HEK293T (cell line): ENCODE measurements around the gene ANKH.

ENCODE experiments used
- CTCF ChIA-PET: fragments of 350-600 bp; formaldehyde crosslinking; extraction: SDS; loops from one replicate; lab custom pipeline; 2021; ENCODE audit warnings: antibody characterized with exemption, inconsistent platforms; lab: Yijun Ruan, JAX
- POLR2A ChIA-PET: fragments of 350-600 bp; formaldehyde crosslinking; extraction: SDS; loops from one replicate; lab custom pipeline; 2020; ENCODE audit warnings: antibody characterized with exemption, inconsistent platforms; lab: Yijun Ruan, JAX
- DNase-seq: peaks from one replicate; pipeline ENCODE4 v3.0.0; 2012; ENCODE audit warnings: mixed read lengths; ENCODE audit errors: extremely low spot score
- ARNT ChIP-seq: fragments of 450-650 bp; IDR thresholded peaks from 2 replicates; pipeline ENCODE4 v1.6.1; 2017; ENCODE audit warnings: mild to moderate bottlenecking
- BHLHE40 ChIP-seq: fragments of 450-650 bp; IDR thresholded peaks from 2 replicates; pipeline ENCODE4 v1.6.1; 2016; ENCODE audit warnings: mild to moderate bottlenecking, moderate library complexity, borderline replicate concordance
- CTBP1 ChIP-seq: fragments of 450-650 bp; IDR thresholded peaks from 2 replicates; pipeline ENCODE4 v1.6.1; 2016; ENCODE audit warnings: borderline replicate concordance
- ELF4 ChIP-seq: fragments of 450-650 bp; IDR thresholded peaks from 2 replicates; pipeline ENCODE4 v1.6.1; 2017; ENCODE audit warnings: antibody characterized with exemption
- FOXA1 ChIP-seq: fragments of 450-650 bp; IDR thresholded peaks from 2 replicates; pipeline ENCODE4 v1.6.1; 2016; ENCODE audit warnings: mild to moderate bottlenecking
- FOXK2 ChIP-seq: fragments of 450-650 bp; IDR thresholded peaks from 2 replicates; pipeline ENCODE4 v1.6.1; 2016; ENCODE audit warnings: mild to moderate bottlenecking
- FOXM1 ChIP-seq: fragments of 450-650 bp; IDR thresholded peaks from 2 replicates; pipeline ENCODE4 v1.6.1; 2017; ENCODE audit warnings: mild to moderate bottlenecking, borderline replicate concordance
- HDGF ChIP-seq: fragments of 450-650 bp; IDR thresholded peaks from 2 replicates; pipeline ENCODE4 v1.6.1; 2017; ENCODE audit warnings: antibody characterized with exemption, borderline replicate concordance
- L3MBTL2 ChIP-seq: fragments of 450-650 bp; conservative IDR thresholded peaks from 2 replicates; pipeline ENCODE4 v1.6.1; 2016; ENCODE audit warnings: mild to moderate bottlenecking
- LEF1 ChIP-seq: fragments of 450-650 bp; IDR thresholded peaks from 2 replicates; pipeline ENCODE4 v1.6.1; 2017; ENCODE audit warnings: mild to moderate bottlenecking, borderline replicate concordance
- NFRKB ChIP-seq: fragments of 450-650 bp; IDR thresholded peaks from 2 replicates; pipeline ENCODE4 v1.6.1; 2016; ENCODE audit warnings: mild to moderate bottlenecking, moderate library complexity
- SP1 ChIP-seq: fragments of 450-650 bp; IDR thresholded peaks from 2 replicates; pipeline ENCODE4 v1.6.1; 2017
- SUZ12 ChIP-seq: fragments of 450-650 bp; IDR thresholded peaks from 2 replicates; pipeline ENCODE4 v1.6.1; 2016; ENCODE audit warnings: mild to moderate bottlenecking
- TARDBP ChIP-seq: fragments of 450-650 bp; IDR thresholded peaks from 2 replicates; pipeline ENCODE4 v1.6.1; 2016
- ZNF384 ChIP-seq: fragments of 450-650 bp; IDR thresholded peaks from 2 replicates; pipeline ENCODE4 v1.6.1; 2016
- TF ChIP-seq, protein P1 (sequence below): fragments of 450-650 bp; IDR thresholded peaks from 2 replicates; pipeline ENCODE4 v1.6.1; 2016

Gene ANKH

DNA sequence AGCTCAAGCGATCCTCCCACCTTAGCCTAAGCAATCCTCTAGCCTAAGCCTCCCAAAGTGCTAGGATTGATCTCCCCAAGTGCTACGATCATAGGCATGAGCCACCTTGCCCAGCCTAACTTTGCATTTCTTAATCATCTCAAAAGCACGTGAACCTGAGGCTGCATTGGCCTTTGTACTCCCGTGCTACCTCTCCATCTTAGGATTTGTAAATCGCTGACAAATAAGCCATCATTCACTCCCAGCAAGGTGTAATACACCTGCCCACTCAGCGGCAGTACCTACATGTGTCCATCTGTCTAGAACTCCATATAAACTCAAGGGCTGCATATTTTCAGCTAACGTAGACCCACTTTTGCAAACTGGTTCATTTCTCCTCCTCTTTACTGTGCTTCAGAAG, 2.8 kb downstream of the ANKH start:
- no peak for DNase-seq
- POLR2A ChIA-PET, result no interaction called here
- CTCF ChIA-PET, result no interaction called here
- TF ChIP-seq, protein P1, sequence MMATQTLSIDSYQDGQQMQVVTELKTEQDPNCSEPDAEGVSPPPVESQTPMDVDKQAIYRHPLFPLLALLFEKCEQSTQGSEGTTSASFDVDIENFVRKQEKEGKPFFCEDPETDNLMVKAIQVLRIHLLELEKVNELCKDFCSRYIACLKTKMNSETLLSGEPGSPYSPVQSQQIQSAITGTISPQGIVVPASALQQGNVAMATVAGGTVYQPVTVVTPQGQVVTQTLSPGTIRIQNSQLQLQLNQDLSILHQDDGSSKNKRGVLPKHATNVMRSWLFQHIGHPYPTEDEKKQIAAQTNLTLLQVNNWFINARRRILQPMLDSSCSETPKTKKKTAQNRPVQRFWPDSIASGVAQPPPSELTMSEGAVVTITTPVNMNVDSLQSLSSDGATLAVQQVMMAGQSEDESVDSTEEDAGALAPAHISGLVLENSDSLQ, result no peak
- no peak for TF ChIP-seq BHLHE40
- TF ChIP-seq SP1, result no peak
- TF ChIP-seq HDGF, result no peak
- TF ChIP-seq LEF1, result no peak
- TF ChIP-seq SUZ12, result no peak
- no peak for TF ChIP-seq FOXM1
- TF ChIP-seq NFRKB, result no peak
- no peak for TF ChIP-seq ZNF384
- no peak for TF ChIP-seq FOXA1
- no peak for TF ChIP-seq FOXK2
- TF ChIP-seq ELF4, result no peak
- TF ChIP-seq CTBP1, result no peak
- no peak for TF ChIP-seq L3MBTL2
- TF ChIP-seq ARNT, result no peak

DNA sequence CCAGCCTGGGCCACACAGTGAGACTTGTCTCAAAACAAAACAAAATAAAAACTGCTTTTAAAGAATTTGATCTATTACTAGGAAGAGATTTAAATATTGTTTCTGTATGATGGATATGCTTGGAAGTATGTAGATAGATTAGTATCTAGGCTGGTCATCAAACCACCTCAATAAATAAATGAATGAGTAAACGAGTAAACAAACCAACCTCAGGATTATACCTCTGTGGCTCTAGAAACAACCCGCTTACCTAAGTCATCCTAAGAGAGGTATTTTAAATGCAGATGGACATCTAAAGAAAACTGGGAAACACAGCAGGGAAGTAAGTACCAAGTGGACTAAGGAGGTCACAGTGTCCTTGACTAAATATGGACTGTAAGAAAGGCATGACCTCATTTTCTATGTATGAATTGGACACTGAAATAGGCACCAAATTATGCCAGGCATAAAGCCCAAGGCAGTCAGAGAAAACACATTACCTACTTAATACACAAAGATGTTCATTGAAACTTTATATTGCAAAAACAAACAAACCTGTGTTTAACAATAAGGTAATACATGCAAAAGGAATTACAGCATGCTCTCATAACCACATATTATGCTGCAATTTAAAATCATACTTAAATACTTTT, 7.3 kb downstream of the ANKH start:
- POLR2A ChIA-PET, result no interaction called here
- DNase-seq, result no peak
- no peak for TF ChIP-seq BHLHE40
- TF ChIP-seq SUZ12, result no peak
- no peak for TF ChIP-seq FOXK2
- TF ChIP-seq TARDBP, result no peak
- no peak for TF ChIP-seq ZNF384
- no peak for TF ChIP-seq ARNT
- TF ChIP-seq NFRKB, result no peak
- TF ChIP-seq FOXM1, result no peak
- TF ChIP-seq ELF4, result no peak
- TF ChIP-seq FOXA1, result no peak
- TF ChIP-seq L3MBTL2, result no peak
- no peak for TF ChIP-seq CTBP1
- TF ChIP-seq HDGF, result no peak
- no peak for TF ChIP-seq LEF1
- TF ChIP-seq, protein P1, result no peak
- TF ChIP-seq SP1, result no peak
- CTCF ChIA-PET, result no interaction called here

DNA sequence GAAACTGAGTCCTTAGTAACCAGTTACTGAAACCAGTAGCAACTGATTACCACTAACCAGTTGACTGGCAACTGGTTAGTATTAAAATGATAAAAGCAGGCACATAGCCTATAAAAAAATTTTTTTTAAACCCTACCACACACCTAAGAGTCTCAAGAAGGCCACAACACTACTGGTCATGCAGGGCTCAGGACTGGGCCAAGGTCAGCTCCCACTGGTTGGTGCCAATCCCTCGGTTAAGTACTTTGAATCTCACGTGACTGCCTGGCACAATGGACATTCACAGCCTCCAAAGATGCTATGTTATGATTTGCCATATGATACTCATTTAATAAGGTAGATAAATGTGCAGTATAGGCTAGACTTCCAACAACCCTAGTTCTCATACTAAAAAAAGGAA, 8.5 kb downstream of the ANKH start:
- no peak for TF ChIP-seq FOXK2
- TF ChIP-seq FOXA1, result no peak
- no peak for TF ChIP-seq SUZ12
- TF ChIP-seq, protein P1, result no peak
- TF ChIP-seq HDGF, result no peak
- no peak for TF ChIP-seq ZNF384
- TF ChIP-seq ELF4, result no peak
- no peak for TF ChIP-seq SP1
- TF ChIP-seq L3MBTL2, result no peak
- no peak for TF ChIP-seq BHLHE40
- TF ChIP-seq LEF1, result no peak
- no peak for TF ChIP-seq FOXM1
- no peak for TF ChIP-seq TARDBP
- TF ChIP-seq ARNT, result no peak
- TF ChIP-seq NFRKB, result no peak
- no peak for TF ChIP-seq CTBP1
- POLR2A ChIA-PET, result no interaction called here
- CTCF ChIA-PET, result interaction anchor here (2.0 kb wide), 1 partner anchor 8 kb away, joined by 10 read pairs; no protein-coding TSS in a partner anchor
- DNase-seq, result no peak

DNA sequence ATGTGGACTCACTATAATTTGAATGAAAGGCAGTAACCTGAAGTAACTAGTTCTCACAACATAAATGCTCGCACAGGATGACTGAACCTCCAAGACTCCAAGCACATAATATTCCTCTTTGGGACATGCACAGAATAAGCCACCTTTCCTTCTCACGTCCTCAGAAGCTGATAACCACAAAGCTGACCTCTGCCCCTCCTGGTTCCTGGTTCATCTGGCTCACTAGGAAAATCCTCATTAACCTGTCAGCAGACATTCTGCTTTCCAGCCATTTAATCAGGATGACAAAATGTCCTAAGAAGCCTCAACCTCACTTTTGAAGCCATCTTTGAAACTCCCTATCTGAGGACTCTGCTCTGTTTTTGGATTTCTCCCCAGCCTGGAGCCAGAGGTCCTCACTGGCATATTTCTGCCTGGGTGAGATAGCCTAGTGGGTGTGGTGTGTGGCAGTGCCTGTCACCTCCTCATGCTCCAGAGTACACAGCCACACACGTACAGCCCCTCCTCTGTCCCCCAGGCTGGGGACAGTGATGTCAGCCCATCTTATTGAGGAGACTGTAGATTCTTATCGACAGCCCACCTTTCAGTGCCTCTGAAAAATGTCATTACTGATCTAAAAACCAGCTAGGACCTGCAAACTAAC, 10.3 kb downstream of the ANKH start:
- TF ChIP-seq, protein P1, result no peak
- TF ChIP-seq ZNF384 (no peak), L3MBTL2 (no peak), NFRKB (no peak), LEF1 (no peak), CTBP1 (no peak), SP1 (no peak), BHLHE40 (no peak), FOXA1 (no peak), FOXK2 (no peak), TARDBP (no peak), HDGF (no peak), FOXM1 (no peak), SUZ12 (no peak), ARNT (no peak)

DNA sequence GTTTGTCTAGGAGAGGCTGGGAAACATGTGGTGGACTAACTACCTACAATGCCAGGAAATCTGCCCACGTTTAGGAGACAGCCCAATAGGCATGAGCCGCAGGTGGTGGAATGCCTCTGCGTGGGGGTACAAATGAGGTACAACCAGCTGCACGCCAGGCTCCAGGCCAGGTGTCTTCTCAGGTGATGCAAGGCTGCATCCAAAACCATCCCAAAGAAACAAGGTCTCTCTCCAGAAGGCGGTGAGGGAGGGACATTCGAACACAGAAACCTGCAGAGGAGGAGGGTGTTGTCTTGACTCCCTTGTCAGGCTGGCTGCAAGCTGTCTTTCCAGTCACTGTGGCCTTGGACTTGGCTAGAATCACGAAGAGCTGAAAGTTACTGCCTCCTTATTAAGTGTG, 11.6 kb downstream of the ANKH start:
- no peak for DNase-seq
- ChIA-PET POLR2A (no interaction called here), CTCF (interaction anchor here (0.6 kb wide), 1 partner anchor 15 kb away, joined by 3 read pairs; no protein-coding TSS in a partner anchor)
- TF ChIP-seq, protein P1, result no peak
- TF ChIP-seq FOXK2 (no peak), TARDBP (no peak), LEF1 (no peak), FOXM1 (no peak), NFRKB (no peak)

More for the DNA sequence above, 10.3 kb downstream of the ANKH start:
- ChIA-PET CTCF (interaction anchor here (2.0 kb wide), 1 partner anchor 9 kb away, joined by 10 read pairs; no protein-coding TSS in a partner anchor), POLR2A (no interaction called here)
- DNase-seq, result no peak
